ENCODE data around the gene ACOXL. TPM values are rescaled to one million over a fixed set of nuclear protein-coding genes. Genes with fewer than 3 reads are reported as not detected.

ACOXL gene
- total RNA-seq, 4 donors from 2014 or later, result not detected

GRCh38 chr2:111034146-111034545 is 301.8 kb downstream of the ACOXL start:
- Histone ChIP-seq H3K9me3 (no peaks in the 10 kb centered on the region), H3K27me3 (no peaks in the 10 kb centered on the region), H3K36me3 (no peaks in the 10 kb centered on the region), H3K27ac (peak overlapping the region in 3 of 4 donors; percentile 62 to 88 (median 82)), H3K4me3 (no peak overlapping the region), H3K4me1 (peaks cover 0 to 44% (median 1%) of the 10 kb centered on the region in 4 donors)
- no peak for TF ChIP-seq CTCF (IDR thresholded peaks at IDR 0.05)
- TF ChIP-seq POLR2A (IDR thresholded peaks at IDR 0.05), result no peak
- no peak for DNase-seq

GRCh38 chr2:111034606-111035005 is 302.2 kb downstream of the ACOXL start:
- H3K27ac ChIP-seq, result peak overlapping the region in 1 of 4 donors; percentile 88
- H3K36me3 ChIP-seq, result no peaks in the 10 kb centered on the region
- H3K4me3 ChIP-seq, result no peak overlapping the region
- H3K9me3 ChIP-seq, result no peaks in the 10 kb centered on the region
- no peaks in the 10 kb centered on the region for H3K27me3 ChIP-seq
- no peak for TF ChIP-seq POLR2A (IDR thresholded peaks at IDR 0.05)
- TF ChIP-seq CTCF (IDR thresholded peaks at IDR 0.05), result no peak
- DNase-seq, result no peak
- H3K4me1 ChIP-seq, result peaks cover 0 to 43% (median 1%) of the 10 kb centered on the region in 4 donors

GRCh38 chr2:111035830-111036441 is 303.6 kb downstream of the ACOXL start:
- Histone ChIP-seq H3K27me3 (no peaks in the 10 kb centered on the region), H3K27ac (no peak overlapping the region), H3K4me3 (no peak overlapping the region), H3K36me3 (no peaks in the 10 kb centered on the region), H3K4me1 (peaks cover 0 to 30% (median 1%) of the 10 kb centered on the region in 4 donors), H3K9me3 (no peaks in the 10 kb centered on the region)
- no peak for DNase-seq
- TF ChIP-seq POLR2A (IDR thresholded peaks at IDR 0.05) (no peak), CTCF (IDR thresholded peaks at IDR 0.05) (no peak)

- Histone ChIP-seq H3K9me3 (no peaks in the 10 kb centered on the region), H3K4me1 (peaks cover 0 to 18% (median 1%) of the 10 kb centered on the region in 4 donors), H3K4me3 (no peak overlapping the region), H3K36me3 (no peaks in the 10 kb centered on the region), H3K27me3 (no peaks in the 10 kb centered on the region), H3K27ac (no peak overlapping the region)
- TF ChIP-seq POLR2A (IDR thresholded peaks at IDR 0.05) (no peak), CTCF (IDR thresholded peaks at IDR 0.05) (no peak)
- no peak for DNase-seq
These were observed 304.8 kb downstream of the ACOXL start for GRCh38 chr2:111037128-111037527.

- no peak for DNase-seq
- TF ChIP-seq POLR2A (IDR thresholded peaks at IDR 0.05), result no peak
- TF ChIP-seq CTCF (IDR thresholded peaks at IDR 0.05), result no peak
- no peaks in the 10 kb centered on the region for H3K27me3 ChIP-seq
- no peaks in the 10 kb centered on the region for H3K4me1 ChIP-seq
- no peaks in the 10 kb centered on the region for H3K36me3 ChIP-seq
- no peaks in the 10 kb centered on the region for H3K9me3 ChIP-seq
- no peak overlapping the region for H3K4me3 ChIP-seq
- H3K27ac ChIP-seq, result no peak overlapping the region
These were observed 307.4 kb downstream of the ACOXL start for GRCh38 chr2:111039628-111040383.
